Ishikawa (cell line): ENCODE measurements around the gene MIER1.
A peak's percentile ranks its signal among the peaks of the same experiment; 100 is the strongest.

Experiments
- CEBPB ChIP-seq: IDR thresholded peaks from 2 replicates; pipeline ENCODE4 v1.6.1; 2012
- CREB1 ChIP-seq: IDR thresholded peaks from 2 replicates; pipeline ENCODE4 v1.6.1; 2012; ENCODE audit warnings: low read depth
- EGR1 ChIP-seq: IDR thresholded peaks from 2 replicates; pipeline ENCODE4 v1.6.1; 2012
- EP300 ChIP-seq: IDR thresholded peaks from 2 replicates; pipeline ENCODE4 v1.6.1; 2012; ENCODE audit warnings: borderline replicate concordance
- FOXM1 ChIP-seq: IDR thresholded peaks from 2 replicates; pipeline ENCODE4 v1.6.1; 2012; ENCODE audit warnings: low read depth, borderline replicate concordance
- MAX ChIP-seq: IDR thresholded peaks from 2 replicates; pipeline ENCODE4 v1.6.1; 2012
- NFIC ChIP-seq: IDR thresholded peaks from 2 replicates; pipeline ENCODE4 v1.6.1; 2012
- RAD21 ChIP-seq: IDR thresholded peaks from 2 replicates; pipeline ENCODE4 v1.6.1; 2012; ENCODE audit warnings: low read depth
- REST ChIP-seq: IDR thresholded peaks from 2 replicates; pipeline ENCODE4 v1.6.1; 2012; ENCODE audit warnings: low read depth, mild to moderate bottlenecking
- TAF1 ChIP-seq: IDR thresholded peaks from 2 replicates; pipeline ENCODE4 v1.6.1; 2012; ENCODE audit warnings: low read depth, mild to moderate bottlenecking
- TCF12 ChIP-seq: IDR thresholded peaks from 2 replicates; pipeline ENCODE4 v1.6.1; 2012; ENCODE audit warnings: low read depth
- TEAD4 ChIP-seq: IDR thresholded peaks from 2 replicates; pipeline ENCODE4 v1.6.1; 2012
- USF1 ChIP-seq: IDR thresholded peaks from 2 replicates; pipeline ENCODE4 v1.6.1; 2012
- YY1 ChIP-seq: IDR thresholded peaks from 2 replicates; pipeline ENCODE4 v1.6.1; 2012; ENCODE audit warnings: low read depth
- ZBTB7A ChIP-seq: IDR thresholded peaks from 2 replicates; pipeline ENCODE4 v1.6.1; 2012; ENCODE audit warnings: low read depth

MIER1 gene

GRCh38 chr1:66924756-66925557 lies at the start of gene MIER1, which contains the start of gene DNAI4:
Gene MIER1, plus strand, starts transcription at chr1:66924990. Its CDS starts 39 bp downstream, at chr1:66925029.
Gene DNAI4, minus strand, starts transcription at chr1:66924856. Its CDS starts 25 bp downstream, at chr1:66924831.
- peak; percentile 47; the same call in 1 of the 2 replicates for TF ChIP-seq EP300
- no peak for TF ChIP-seq CREB1
- TF ChIP-seq RAD21, result no peak
- TF ChIP-seq TAF1, result peak; percentile 63
- TF ChIP-seq REST, result no peak
- TF ChIP-seq YY1, result peak; percentile 67; the same call in 1 of the 2 replicates
- TF ChIP-seq FOXM1, result no peak
- no peak for TF ChIP-seq CEBPB
- peak; percentile 67 for TF ChIP-seq MAX
- no peak for TF ChIP-seq NFIC
- TF ChIP-seq TEAD4, result no peak

- TF ChIP-seq NFIC, result no peak
- no peak for TF ChIP-seq CREB1
- no peak for TF ChIP-seq EGR1
- no peak for TF ChIP-seq USF1
- no peak for TF ChIP-seq TAF1
- no peak for TF ChIP-seq MAX
- TF ChIP-seq TEAD4, result no peak
- no peak for TF ChIP-seq ZBTB7A
- TF ChIP-seq YY1, result no peak
- TF ChIP-seq RAD21, result no peak
- no peak for TF ChIP-seq EP300
Observed at GRCh38 chr1:66876664-66877063, 48.1 kb upstream of the MIER1 start.

- no peak for TF ChIP-seq REST
- no peak for TF ChIP-seq EGR1
- TF ChIP-seq CEBPB, result no peak
- TF ChIP-seq CREB1, result no peak
- no peak for TF ChIP-seq NFIC
- no peak for TF ChIP-seq EP300
- TF ChIP-seq FOXM1, result no peak
- no peak for TF ChIP-seq ZBTB7A
- no peak for TF ChIP-seq RAD21
- no peak for TF ChIP-seq TCF12
- TF ChIP-seq TEAD4, result no peak
- TF ChIP-seq TAF1, result no peak
- TF ChIP-seq YY1, result no peak
- no peak for TF ChIP-seq USF1
- no peak for TF ChIP-seq MAX
Observed at GRCh38 chr1:66889030-66889429, 35.8 kb upstream of the MIER1 start.

GRCh38 chr1:66890621-66891020 lies 34.2 kb upstream of the MIER1 start:
- TF ChIP-seq NFIC (no peak), TEAD4 (no peak), EGR1 (no peak), TAF1 (no peak), ZBTB7A (no peak), CREB1 (no peak), CEBPB (no peak), MAX (no peak), RAD21 (no peak), EP300 (no peak), FOXM1 (no peak), REST (no peak), TCF12 (no peak)
